GM12873 (cell line): Measurements from ENCODE around the gene TMEM9.

Experiments used
- TF ChIP-seq, protein P1 (sequence below): IDR thresholded peaks from 2 replicates; pipeline ENCODE4 v1.5.1; 2012; ENCODE audit warnings: low read depth, mild to moderate bottlenecking, moderate library complexity, low read length, control low read depth; ENCODE audit not compliant: insufficient read depth; ENCODE audit errors: missing control alignments

Gene TMEM9

GRCh38 chr1:201096977-201097856 lies 57.1 kb downstream of the TMEM9 start:
- TF ChIP-seq, protein P1, sequence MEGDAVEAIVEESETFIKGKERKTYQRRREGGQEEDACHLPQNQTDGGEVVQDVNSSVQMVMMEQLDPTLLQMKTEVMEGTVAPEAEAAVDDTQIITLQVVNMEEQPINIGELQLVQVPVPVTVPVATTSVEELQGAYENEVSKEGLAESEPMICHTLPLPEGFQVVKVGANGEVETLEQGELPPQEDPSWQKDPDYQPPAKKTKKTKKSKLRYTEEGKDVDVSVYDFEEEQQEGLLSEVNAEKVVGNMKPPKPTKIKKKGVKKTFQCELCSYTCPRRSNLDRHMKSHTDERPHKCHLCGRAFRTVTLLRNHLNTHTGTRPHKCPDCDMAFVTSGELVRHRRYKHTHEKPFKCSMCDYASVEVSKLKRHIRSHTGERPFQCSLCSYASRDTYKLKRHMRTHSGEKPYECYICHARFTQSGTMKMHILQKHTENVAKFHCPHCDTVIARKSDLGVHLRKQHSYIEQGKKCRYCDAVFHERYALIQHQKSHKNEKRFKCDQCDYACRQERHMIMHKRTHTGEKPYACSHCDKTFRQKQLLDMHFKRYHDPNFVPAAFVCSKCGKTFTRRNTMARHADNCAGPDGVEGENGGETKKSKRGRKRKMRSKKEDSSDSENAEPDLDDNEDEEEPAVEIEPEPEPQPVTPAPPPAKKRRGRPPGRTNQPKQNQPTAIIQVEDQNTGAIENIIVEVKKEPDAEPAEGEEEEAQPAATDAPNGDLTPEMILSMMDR = no peak

DNA sequence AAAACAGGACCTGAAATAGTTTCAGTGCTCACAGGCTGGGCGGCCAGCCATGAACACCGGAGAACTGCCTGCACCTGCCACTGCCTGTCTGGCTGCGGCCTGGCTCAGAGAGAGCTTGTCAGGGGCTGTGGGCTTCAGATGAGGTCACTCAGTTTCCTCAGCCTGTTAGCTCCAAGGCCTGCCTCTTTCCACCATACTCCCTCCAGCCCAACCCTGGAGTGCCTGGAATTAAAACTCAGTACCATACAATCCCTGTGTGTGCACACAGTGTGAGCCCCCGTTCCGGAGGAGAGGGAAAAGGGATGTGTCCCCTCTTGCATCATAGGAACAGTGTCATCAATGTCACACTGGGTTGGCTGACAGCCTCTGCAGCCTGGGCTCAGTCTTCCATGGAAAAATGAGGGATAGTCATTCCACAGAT lies 58.2 kb downstream of the TMEM9 start:
- TF ChIP-seq, protein P1 = no peak

- TF ChIP-seq, protein P1 = no peak
These were observed 58.7 kb downstream of the TMEM9 start for GRCh38 chr1:201095581-201095980.

- TF ChIP-seq, protein P1 = no peak
These were observed 59.4 kb downstream of the TMEM9 start for GRCh38 chr1:201094832-201095231.

GRCh38 chr1:201093962-201094361 lies 60.3 kb downstream of the TMEM9 start:
- TF ChIP-seq, protein P1 = no peak

- TF ChIP-seq, protein P1 = no peak
These were observed 60.7 kb downstream of the TMEM9 start for GRCh38 chr1:201093561-201093960.

- TF ChIP-seq, protein P1 = no peak
These were observed 61.5 kb downstream of the TMEM9 start for GRCh38 chr1:201092738-201093137.
